Activated CD4-positive, alpha-beta T cell treated with anti-CD3 and anti-CD28 coated beads, Interleukin-2, Interleukin-4, amounts not matched to agents 100 ng/mL and 50 ng/mL, durations not matched to agents 16 hours and 8 hours (primary cell): ENCODE results near the gene ASH1L.
"Not testable (repeated sequence)": the region's sequence is repeated elsewhere in the genome, so short reads cannot be mapped to it uniquely, and the experiment has no call there.

Source experiments
- DNase-seq: peaks from one replicate; pipeline ENCODE4 v3.0.0-alpha.2; 2020; ENCODE audit warnings: low spot score

Gene ASH1L

GRCh38 chr1:155451199-155451598 is 111.4 kb downstream of the ASH1L start:
- DNase-seq, result no peak

DNA sequence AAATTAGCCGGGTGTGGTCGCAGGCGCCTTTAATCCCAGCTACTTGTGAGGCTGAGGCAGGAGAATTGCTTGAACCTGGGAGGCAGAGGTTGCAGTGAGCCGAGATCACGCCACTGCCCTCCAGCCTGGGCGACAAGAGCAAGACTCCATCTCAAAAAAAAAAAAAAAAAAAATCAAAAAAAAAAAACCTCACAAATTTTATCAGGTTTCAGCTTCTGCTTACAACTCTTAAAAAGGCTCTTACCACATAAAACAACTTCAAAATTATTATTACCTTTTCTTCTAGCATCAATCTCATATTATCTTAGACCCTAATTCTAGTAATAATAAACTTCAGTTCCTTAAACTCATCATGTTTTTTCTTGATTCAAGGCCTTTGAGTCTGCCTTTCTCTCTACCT is 120.2 kb downstream of the ASH1L start:
- not testable (repeated sequence) for DNase-seq

- DNase-seq, result no peak
Observed at GRCh38 chr1:155437405-155437804, 125.2 kb downstream of the ASH1L start.

DNA sequence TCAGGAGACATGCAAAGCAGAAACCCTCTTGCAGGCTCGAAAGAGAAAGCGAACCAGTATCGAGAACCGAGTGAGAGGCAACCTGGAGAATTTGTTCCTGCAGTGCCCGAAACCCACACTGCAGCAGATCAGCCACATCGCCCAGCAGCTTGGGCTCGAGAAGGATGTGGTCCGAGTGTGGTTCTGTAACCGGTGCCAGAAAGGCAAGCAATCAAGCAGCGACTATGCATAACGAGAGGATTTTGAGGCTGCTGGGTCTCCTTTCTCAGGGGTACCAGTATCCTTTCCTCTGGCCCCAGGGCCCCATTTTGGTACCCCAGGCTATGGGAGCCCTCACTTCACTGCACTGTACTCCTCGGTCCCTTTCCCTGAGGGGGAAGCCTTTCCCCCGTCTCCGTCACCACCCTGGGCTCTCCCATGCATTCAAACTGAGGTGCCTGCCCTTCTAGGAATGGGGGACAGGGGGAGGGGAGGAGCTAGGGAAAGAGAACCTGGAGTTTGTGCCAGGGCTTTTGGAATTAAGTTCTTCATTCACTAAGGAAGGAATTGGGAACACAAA is 128.7 kb downstream of the ASH1L start:
- DNase-seq, result not testable (repeated sequence)

DNA sequence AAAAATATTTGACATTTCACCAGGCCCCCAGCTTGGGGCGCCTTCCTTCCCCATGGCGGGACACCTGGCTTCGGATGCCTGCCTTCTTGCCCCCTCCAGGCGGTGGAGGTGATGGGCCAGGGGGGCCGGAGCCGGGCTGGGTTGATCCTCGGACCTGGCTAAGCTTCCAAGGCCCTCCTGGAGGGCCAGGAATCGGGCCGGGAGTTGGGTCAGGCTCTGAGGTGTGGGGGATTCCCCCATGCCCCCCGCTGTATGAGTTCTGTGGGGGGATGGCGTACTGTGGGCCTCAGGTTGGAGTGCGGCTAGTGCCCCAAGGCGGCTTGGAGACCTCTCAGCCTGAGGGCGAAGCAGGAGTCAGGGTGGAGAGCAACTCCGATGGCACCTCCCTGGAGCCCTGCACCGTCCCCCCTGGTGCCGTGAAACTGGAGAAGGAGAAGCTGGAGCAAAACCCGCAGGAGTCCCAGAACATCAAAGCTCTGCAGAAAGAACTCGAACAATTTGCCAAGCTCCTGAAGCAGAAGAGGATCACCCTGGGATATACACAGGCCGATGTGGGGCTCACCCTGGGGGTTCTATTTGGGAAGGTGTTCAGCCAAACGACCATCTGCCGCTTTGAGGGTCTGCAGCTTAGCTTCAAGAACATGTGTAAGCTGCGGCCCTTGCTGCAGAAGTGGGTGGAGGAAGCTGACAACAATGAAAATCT is 129.3 kb downstream of the ASH1L start:
- DNase-seq, result not testable (repeated sequence)

- no peak for DNase-seq
Observed at GRCh38 chr1:155424091-155424490, 138.5 kb downstream of the ASH1L start.

GRCh38 chr1:155420788-155421187 is 141.8 kb downstream of the ASH1L start:
- DNase-seq, result no peak

- not testable (repeated sequence) for DNase-seq
Observed at GRCh38 chr1:155411840-155412239, 150.8 kb downstream of the ASH1L start.

DNA sequence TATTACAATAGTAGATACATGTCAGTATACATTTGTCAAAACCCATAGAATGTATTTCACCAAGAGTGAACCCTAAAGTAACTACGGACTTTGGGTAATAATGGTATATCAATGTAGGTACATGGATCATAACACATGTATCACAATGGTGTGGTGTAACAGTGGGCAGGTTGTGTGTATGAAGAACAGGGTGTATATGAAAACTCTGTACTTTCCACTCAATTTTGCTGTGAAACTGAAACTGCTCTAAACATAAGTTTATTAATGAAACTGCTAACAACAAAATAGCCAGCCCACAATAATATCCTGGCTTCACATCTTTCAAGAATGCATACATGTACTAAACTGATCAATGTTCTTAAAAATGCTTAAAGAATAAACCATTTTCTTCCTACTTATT is 151.7 kb downstream of the ASH1L start:
- no peak for DNase-seq

GRCh38 chr1:155396874-155397476 is 165.6 kb downstream of the ASH1L start:
- DNase-seq, result no peak

- no peak for DNase-seq
Observed at GRCh38 chr1:155392898-155393411, 169.6 kb downstream of the ASH1L start.

DNA sequence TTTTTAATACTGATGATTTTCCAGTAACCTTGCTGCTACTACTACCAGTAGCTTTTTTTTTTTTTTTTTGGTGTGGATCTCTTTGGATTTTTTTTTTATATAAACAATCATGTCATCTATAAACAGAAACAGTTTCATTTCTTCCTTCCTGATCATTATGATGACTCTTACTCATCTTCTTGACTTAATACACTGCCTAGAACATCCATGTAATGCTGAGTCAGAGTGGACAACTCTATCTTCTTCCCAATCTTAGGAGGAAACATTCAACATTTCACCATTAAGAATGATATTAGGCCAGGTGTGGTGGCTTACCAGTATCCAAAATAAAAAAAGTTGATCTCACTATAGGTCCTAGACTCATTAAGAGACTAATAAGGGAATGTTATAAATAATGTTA is 172.8 kb downstream of the ASH1L start:
- no peak for DNase-seq

GRCh38 chr1:155385836-155386235 is 176.8 kb downstream of the ASH1L start:
- DNase-seq, result not testable (repeated sequence)

GRCh38 chr1:155383406-155383805 is 179.2 kb downstream of the ASH1L start:
- no peak for DNase-seq

DNA sequence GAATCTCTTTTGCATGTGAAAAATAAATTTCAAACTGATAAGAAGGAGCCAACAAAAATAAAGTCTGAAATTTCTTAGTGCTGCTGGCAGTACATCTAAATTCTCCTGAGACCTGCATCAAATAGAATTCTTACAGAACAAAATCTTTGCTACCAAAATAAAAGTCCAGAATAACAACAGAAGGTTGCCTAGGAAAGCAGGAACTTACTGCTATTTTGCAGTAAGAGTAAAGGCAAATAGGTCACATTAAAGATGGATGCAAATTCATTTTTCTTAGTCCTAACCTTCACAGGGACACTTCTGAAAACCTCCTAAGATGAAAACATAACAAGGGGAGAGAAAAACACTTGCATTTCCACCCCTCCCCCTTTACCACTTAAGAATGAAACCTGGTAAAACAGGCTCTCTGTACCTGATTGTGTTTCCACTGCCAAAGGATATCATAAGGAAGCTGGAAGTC is 182.9 kb downstream of the ASH1L start:
- no peak for DNase-seq

DNA sequence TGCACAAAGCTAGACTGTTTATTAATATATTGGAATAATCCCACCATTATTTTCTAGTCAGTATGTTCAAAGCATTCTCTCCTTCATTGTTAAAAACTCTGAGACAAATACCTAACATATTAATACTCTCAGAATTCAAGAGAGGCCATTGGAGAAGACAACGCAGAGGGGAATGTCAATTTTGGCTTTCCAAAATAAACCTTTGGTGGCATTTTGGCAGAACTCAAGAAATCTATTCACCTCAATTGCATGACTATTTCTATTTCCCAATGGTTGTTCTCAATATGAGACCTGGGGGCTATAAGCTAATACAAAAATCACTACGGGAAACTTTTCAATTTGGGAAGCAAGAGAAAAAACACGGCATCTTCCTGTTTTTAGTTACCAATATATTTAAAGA is 183.4 kb downstream of the ASH1L start:
- DNase-seq, result no peak

DNA sequence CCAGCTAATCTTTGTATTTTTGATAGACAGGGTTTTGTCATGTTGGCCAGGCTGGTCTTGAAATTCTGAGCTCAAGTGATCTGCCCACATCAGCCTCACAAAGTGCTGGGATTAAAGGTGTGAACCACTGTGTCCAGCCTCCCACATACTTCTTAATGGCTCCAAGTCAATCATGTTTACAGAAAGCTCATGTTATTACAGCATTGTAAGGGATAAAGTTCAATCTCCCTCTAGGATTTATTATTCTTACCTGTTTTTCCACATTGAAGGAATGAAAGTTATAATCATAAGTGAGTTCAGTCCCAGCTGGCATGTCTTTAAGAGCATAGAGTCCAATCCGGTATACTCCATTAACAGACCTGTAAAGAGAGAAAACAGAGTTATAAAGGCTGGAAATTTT is 202.6 kb downstream of the ASH1L start:
- no peak for DNase-seq

DNA sequence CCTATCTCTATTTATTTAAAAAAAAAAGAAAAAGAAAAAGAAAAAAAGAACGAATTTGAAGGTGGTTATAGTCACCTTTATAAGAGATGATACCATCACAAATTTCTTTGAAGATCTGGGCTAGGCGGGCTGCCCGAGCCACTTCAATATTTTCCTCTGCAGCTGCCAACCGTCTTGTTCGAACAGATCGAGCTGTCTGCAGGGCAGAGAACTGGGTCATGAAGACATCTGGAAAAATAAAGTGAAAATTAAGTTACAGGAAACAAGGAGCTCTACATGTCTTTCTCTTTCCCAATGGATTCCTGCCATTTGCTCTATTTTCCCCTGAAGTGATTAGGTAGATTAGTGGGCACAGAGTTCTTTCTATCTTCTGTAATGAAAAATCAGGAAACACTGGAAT is 210.0 kb downstream of the ASH1L start:
- DNase-seq, result no peak

DNA sequence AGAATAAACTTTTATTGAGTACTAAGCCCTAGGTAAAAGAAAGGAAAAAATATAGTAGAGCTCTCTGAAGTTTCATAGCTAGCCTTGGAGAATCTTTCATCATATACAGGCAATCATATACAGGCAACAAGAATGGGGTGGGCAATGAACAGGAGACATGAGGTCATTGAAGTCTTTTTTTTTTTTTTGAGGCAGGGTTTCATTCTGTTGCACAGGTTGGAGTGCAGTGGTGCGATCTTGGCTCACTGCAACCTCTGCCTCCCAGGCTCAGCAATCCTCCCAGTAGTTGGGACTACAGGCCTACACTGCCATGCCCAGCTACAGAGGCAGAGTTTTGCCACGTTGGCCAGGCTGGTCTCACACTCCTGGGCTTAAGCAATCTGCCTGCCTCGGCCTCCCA is 219.8 kb downstream of the ASH1L start:
- no peak for DNase-seq

DNA sequence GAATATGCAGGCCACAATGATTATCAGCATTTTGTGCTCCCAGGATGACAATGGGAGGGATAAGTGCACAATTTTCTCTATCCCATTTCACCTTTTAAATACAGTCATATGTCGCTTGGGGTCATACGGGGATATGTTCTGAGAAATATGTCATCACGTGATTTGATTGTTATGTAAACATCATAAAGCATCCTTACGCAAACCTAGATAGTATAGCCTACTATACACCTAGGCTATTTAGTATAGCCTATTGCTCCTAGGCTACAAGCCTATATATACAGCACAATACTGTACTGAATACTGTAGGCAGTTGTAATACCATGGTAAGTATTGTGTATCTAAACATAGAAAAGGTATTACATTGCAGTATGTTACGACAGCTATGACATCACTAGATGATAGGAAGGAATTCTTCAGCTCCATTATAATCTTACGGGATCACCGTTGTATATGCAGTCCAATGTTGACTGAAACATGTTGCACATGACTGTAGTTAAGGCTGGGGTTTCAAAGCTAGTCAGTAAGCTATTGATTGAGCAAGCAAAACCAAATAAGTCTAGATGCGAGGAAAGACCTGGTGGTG is 223.0 kb downstream of the ASH1L start:
- no peak for DNase-seq

DNA sequence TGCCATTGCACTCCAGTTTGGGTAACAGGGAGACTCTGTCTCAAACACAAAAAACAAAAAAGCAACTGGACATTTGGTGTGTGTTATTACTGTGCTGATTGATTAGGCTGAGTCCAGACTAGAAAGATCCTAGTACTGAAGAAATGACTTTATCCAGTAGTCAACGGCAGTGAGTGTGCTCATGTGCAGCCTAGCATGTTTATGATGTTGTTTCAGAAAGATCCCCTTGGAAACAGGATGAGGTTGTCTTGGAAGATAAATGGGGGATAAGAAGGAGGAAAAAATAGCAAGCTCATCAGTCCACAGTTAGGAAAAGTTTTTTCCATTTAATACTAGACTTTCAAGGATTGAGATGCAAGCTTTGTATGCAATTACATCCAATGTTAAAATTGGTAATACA is 227.6 kb downstream of the ASH1L start:
- no peak for DNase-seq

GRCh38 chr1:155329980-155330598 is 232.5 kb downstream of the ASH1L start:
- no peak for DNase-seq
